Activated naive CD8-positive, alpha-beta T cell treated with anti-CD3 and anti-CD28 coated beads, Interleukin-2, amount 50 U/mL, for 24 hours (primary cell): ENCODE results near the gene COL18A1.
A peak's percentile ranks its signal among the peaks of the same experiment; 100 is the strongest.
"Not testable (repeated sequence)": the region's sequence is repeated elsewhere in the genome, so short reads cannot be mapped to it uniquely, and the experiment has no call there.

Experiments used
- ATAC-seq: fragments of 150-1000 bp; cut with Tn5 transposase; one replicate; pipeline ENCODE4 v1.10.0; 2021
- DNase-seq: peaks from one replicate; pipeline ENCODE4 v3.0.0; 2021
- H3K27ac Mint-ChIP-seq: one replicate; pipeline ENCODE4 v1.8.0; 2021; ENCODE audit warnings: mild to moderate bottlenecking, mixed read lengths
- H3K27me3 Mint-ChIP-seq: one replicate; pipeline ENCODE4 v1.8.0; 2021; ENCODE audit warnings: mixed read lengths
- H3K36me3 Mint-ChIP-seq: one replicate; pipeline ENCODE4 v1.8.0; 2021; ENCODE audit warnings: low read depth, mixed read lengths
- H3K4me1 Mint-ChIP-seq: one replicate; pipeline ENCODE4 v1.8.0; 2021; ENCODE audit warnings: mixed read lengths
- H3K4me3 Mint-ChIP-seq: one replicate; pipeline ENCODE4 v1.8.0; 2021; ENCODE audit warnings: mild to moderate bottlenecking, moderate library complexity, mixed read lengths
- H3K9me3 Mint-ChIP-seq: one replicate; pipeline ENCODE4 v1.8.0; 2021; ENCODE audit warnings: mixed read lengths

Gene COL18A1

DNA sequence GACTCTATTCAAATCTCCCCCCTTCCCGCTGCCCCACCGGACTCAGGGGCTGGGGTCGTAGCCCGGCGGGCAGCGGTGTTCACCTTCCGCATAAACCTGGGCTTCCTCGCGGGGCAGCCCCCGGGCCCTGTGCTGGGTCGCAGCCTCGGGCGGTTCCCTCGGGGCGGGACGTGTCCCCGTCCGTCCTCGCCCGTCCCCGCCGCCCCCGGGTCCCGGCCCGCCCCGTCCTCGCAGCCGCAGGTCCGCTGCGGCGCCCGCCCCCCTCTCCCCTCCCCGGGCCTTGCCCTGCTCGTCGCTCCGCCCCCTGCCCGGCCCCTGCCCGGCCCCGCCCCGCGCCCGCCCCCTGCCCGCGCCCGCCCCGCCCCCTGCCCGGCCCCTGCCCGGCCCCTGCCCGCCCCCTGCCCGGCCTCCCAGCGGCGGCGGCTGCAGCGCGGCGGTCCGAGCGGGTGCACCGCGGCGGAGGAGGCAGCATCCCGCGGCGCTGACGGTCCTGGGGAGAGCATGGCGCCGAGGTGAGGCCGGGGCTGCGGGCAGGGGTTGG is at the start of gene COL18A1:
Gene COL18A1 (plus strand): TSS at position 436 of the 541 bp plus-strand sequence. CDS start 66 bp downstream, at position 502.
- ATAC-seq = peak; percentile 38

DNA sequence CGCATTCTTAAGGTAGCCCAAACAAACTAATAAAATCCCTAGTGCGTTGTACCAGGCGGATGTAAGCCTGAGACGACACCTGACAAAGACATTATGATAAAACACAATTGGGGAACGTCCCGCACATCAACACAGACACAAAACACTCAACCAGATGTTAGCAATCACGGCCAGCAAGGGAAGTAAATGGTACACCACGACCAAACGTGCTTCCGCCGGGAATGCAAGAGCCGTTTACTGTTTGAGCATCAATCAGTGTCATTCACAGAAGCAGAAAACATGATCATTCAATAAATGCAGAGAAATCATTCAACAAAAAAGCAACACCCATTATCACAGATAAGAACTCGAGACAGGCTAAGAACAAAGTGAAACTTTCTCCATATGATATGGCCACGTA is 49.4 kb upstream of the COL18A1 start:
- ATAC-seq = no peak
- Mint-ChIP-seq H3K27ac (no peak overlapping the region), H3K4me3 (no peak overlapping the region), H3K4me1 (peaks cover 10% of the 10 kb centered on the region), H3K36me3 (no peaks in the 10 kb centered on the region), H3K27me3 (peaks cover 15% of the 10 kb centered on the region), H3K9me3 (no peaks in the 10 kb centered on the region)
- DNase-seq = no peak

More for the DNA sequence above, at the start of gene COL18A1:
- Mint-ChIP-seq H3K4me3 (peak within 1 kb of the TSS; percentile 75), H3K9me3 (peaks cover 7% of the 10 kb centered on the region), H3K4me1 (peaks cover 13% of the 10 kb centered on the region), H3K27me3 (peaks cover 58% of the 10 kb centered on the region), H3K27ac (no peak within 1 kb of the TSS), H3K36me3 (peaks cover 5% of the 10 kb centered on the region)
- DNase-seq = peak; percentile 39

DNA sequence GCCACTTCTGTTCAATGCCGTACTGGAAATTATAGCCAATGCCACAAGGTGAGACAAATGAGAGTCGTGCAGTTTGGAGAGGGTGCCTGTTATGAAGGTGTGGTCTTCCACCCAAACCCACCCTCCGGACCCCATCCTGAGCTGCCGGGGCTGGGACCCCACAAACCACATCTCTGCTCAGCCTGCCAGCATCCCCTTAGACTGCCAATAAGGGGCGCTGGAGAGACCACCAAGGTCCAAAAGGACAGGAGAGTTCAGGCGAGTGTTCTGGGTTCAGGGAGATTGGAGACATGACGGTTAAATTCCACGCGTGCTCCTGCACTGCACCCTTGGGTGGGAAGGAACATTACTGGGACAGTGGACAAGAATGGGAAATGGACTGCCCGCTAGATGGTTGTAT is 48.7 kb upstream of the COL18A1 start:
- no peak for DNase-seq
- Mint-ChIP-seq H3K27me3 (peaks cover 15% of the 10 kb centered on the region), H3K27ac (no peak overlapping the region), H3K9me3 (no peaks in the 10 kb centered on the region), H3K36me3 (no peaks in the 10 kb centered on the region), H3K4me1 (peaks cover 8% of the 10 kb centered on the region), H3K4me3 (no peak overlapping the region)
- no peak for ATAC-seq

DNA sequence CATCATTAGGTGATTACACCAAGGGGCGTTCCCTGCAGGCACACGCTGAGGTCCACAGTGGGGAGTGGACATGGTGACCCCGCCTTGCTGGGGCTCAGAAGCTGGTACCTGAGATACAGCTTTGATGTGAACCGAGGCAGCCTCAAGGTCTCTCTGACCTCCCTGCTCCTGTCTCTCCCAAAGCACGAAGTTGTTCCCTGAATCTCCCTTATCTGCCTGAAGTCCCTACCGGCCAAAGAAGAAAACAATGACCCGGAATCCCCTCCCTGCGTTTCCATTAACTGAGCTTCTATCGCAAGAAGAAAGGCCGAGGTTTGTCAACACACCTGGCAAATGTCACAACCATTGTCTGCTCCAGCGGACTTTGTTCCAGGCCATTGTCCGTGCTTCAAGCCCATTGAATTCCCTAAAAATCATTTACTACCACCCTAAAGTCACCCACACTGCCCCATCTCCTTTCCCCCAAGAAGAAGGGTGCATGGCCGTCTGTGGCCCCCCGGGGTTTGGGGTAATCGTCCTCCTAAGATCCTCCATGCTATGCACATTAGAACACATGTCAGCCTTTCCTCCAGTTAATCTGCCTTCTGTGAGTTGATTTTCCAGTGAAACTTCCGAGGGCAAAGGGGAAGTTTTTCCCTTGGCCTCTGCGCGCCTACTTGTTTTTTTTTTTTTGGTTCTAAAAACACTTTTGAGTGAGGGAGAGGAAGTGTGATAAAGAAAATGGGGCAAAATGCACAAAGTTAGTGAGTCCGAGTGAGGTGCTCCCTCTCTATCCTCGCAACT is 48.1 kb upstream of the COL18A1 start:
- Mint-ChIP-seq H3K27me3 (peaks cover 15% of the 10 kb centered on the region), H3K36me3 (no peaks in the 10 kb centered on the region), H3K9me3 (no peaks in the 10 kb centered on the region), H3K4me3 (no peak overlapping the region), H3K27ac (no peak overlapping the region), H3K4me1 (peaks cover 7% of the 10 kb centered on the region)
- DNase-seq (no peak), ATAC-seq (no peak)

DNA sequence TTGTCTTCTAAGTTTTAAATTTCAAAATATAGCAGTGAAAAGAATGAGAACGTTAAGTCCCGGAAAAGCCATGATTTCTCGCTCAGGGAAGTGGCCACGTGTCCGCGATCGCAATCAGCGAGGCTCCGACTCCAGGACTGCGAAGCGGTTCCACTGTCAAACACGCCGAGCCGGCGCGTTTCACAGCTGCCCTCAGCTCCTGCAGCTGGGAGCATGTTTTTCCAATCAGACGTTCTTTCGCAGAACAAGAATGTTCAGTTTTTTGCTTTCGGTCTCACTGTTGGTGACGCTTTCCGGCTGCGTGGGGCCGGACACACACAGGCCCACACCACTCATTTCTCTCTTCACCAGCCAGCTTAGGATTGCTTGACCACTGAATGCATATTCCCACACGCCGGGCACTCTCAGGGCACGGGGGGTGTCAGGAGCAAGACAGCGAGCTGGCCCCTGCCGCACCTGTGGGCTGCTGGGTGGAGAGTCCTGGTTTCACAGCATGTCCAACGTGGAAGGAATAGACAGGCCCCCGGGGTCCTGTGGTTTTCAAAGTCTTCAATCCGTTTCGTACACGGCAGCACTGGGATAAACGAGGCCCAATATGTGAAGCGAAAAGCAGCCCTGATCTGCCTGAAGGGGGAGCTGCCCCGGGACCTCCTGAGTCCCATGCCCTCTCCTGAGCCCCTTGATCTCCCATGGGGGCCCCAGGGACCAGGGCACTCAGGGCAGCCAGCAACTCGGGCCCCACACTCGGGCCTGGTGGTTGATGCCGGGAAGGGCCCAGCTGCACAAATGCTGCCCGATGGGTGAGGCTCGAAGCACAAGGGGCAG is 47.3 kb upstream of the COL18A1 start:
- H3K36me3 Mint-ChIP-seq = no peaks in the 10 kb centered on the region
- no peaks in the 10 kb centered on the region for H3K9me3 Mint-ChIP-seq
- DNase-seq = no peak
- H3K4me1 Mint-ChIP-seq = peaks cover 6% of the 10 kb centered on the region
- no peak overlapping the region for H3K27ac Mint-ChIP-seq
- ATAC-seq = no peak
- H3K4me3 Mint-ChIP-seq = no peak overlapping the region
- peaks cover 15% of the 10 kb centered on the region for H3K27me3 Mint-ChIP-seq

DNA sequence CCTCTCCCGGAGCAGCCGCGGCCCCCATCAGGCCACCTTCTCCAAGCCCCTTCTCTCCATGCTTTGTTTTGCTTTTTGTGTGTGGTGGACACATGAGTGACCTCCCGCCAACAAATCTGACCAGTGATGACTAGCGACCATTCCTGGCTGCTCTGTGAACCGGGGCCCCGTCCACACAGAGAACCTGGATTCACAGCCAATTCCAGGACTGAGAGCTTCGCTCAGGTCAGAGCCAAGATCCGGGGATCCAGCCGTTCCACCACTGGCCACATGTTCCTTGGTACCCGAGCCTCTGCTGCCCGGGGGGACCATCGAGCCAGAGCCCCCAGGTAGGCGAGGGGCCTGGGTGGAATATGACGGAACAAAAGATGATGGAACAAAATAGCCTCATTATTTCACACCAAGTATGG is 46.7 kb upstream of the COL18A1 start:
- H3K4me1 Mint-ChIP-seq = peaks cover 6% of the 10 kb centered on the region
- H3K36me3 Mint-ChIP-seq = no peaks in the 10 kb centered on the region
- ATAC-seq (no peak), DNase-seq (no peak)
- H3K27me3 Mint-ChIP-seq = peaks cover 15% of the 10 kb centered on the region
- H3K4me3 Mint-ChIP-seq = no peak overlapping the region
- no peaks in the 10 kb centered on the region for H3K9me3 Mint-ChIP-seq
- H3K27ac Mint-ChIP-seq = no peak overlapping the region

DNA sequence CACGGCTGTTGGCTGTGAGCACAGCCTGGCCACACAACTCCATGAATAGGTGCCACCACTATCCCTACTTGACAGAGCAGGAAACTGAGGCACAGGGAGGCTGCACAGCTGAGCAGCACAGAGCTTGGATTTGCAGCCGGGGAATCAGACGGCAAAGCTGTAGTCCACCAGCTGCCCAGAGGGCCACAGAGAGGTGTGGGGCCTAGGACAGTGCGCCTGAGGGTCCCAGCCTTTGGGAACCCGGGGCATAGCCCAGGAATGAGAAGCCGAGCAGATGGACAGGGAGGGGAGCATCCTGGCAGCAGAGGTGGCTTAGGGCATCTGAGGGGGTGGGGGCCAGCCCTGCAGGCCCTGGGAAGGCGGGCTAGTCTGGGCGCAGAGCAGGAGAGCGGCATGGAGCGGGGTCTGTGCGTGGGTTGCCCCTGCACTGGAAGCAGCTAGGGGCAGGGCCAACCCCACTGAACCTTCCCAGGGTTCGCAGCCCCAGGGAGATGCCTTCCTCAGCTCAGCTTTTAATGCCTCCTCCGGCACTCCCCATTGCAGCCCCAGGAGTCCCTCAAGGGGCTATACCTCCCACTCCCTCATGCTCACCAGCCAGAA is 46.2 kb upstream of the COL18A1 start:
- Mint-ChIP-seq H3K9me3 (no peaks in the 10 kb centered on the region), H3K27ac (no peak overlapping the region), H3K27me3 (peaks cover 14% of the 10 kb centered on the region), H3K36me3 (no peaks in the 10 kb centered on the region), H3K4me1 (peaks cover 6% of the 10 kb centered on the region), H3K4me3 (no peak overlapping the region)
- no peak for DNase-seq
- no peak for ATAC-seq

DNA sequence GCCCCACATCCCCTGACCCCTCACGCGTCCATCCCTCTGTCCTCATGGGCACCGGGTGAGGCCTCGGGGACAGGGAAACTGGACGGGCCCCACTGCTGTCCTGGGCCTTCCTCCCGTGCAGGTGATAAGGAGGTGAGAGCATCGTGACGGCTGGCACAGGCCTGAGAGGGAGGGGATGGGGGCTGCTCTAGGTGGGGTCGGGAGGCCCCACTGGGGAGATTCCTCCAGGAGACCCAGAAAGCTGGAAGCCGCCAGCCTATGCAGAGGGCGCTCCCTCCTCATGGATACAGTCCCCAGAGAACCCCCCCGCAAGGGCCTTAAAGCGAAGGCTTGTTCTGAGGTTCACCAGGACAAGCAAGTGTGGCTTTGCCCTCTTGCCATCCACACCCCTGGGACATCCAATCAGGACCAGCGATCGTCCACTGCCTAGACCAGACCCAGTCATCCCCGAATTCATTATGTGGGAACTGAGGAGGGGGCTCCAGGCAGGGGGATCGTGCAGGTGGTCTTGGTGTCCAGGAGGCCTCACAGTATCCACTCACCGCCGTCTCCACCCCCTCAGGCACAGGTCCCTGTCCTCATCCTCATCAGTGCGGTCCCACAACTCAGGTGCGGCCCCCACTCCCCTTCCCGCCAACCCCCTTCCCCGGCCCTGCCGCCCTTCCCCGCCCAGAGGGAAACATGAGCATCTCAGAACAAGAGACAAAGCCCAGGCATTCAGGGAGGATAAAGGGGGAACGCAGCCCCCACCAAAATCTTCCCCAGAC is 45.3 kb upstream of the COL18A1 start:
- H3K4me3 Mint-ChIP-seq = no peak overlapping the region
- DNase-seq (no peak), ATAC-seq (no peak)
- peaks cover 19% of the 10 kb centered on the region for H3K27me3 Mint-ChIP-seq
- no peaks in the 10 kb centered on the region for H3K36me3 Mint-ChIP-seq
- H3K27ac Mint-ChIP-seq = no peak overlapping the region
- H3K9me3 Mint-ChIP-seq = no peaks in the 10 kb centered on the region
- peaks cover 13% of the 10 kb centered on the region for H3K4me1 Mint-ChIP-seq

DNA sequence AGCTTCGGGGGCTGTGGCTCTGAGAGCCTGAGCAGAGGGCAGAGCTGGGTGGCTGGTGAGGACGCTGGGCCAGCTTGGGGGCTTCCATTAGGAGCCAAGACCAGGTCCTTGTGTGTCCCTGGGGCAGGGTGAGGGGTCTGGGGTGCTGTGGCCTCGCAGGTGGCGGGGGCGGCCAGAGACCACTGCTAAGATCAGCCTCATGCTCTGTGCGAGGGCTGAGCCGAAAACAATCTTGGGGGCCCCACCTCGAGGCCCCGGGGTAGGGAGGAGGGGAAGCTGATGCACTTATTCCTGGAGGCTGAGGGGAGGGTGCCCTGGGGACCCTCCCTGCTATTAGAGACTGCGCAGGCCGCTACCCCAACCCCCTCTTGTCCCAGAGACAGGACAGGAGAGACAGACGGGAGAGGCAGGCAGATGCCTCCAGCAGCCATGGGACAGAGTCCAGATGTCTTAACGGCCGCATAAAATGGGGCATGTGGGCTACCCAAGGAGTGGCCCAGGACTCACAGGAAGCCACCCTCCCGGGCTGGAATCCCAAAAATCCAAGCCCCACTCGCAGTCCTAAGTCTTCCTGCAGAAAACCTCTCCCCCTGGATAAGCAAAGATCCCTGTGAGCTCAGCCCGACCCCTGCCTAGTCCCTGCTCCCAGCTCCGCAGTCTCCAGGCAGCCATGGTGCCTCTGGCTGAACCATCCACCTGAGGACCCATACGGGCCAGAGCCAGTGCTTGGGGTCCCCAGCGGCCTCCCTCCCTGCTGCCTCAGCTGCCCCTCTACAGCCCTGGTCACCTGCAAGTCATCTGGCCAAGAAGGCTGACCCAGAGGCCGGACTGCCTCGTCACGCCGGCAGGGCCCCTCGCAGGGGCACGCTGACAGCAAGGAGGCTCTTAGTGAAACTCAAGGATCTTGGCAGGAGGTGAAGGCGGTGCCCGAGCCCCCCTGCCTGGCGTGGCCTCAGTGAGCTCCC is 43.6 kb upstream of the COL18A1 start:
- Mint-ChIP-seq H3K4me1 (peaks cover 7% of the 10 kb centered on the region), H3K27ac (no peak overlapping the region), H3K27me3 (peaks cover 10% of the 10 kb centered on the region), H3K36me3 (no peaks in the 10 kb centered on the region), H3K4me3 (no peak overlapping the region), H3K9me3 (no peaks in the 10 kb centered on the region)
- DNase-seq (no peak), ATAC-seq (no peak)

DNA sequence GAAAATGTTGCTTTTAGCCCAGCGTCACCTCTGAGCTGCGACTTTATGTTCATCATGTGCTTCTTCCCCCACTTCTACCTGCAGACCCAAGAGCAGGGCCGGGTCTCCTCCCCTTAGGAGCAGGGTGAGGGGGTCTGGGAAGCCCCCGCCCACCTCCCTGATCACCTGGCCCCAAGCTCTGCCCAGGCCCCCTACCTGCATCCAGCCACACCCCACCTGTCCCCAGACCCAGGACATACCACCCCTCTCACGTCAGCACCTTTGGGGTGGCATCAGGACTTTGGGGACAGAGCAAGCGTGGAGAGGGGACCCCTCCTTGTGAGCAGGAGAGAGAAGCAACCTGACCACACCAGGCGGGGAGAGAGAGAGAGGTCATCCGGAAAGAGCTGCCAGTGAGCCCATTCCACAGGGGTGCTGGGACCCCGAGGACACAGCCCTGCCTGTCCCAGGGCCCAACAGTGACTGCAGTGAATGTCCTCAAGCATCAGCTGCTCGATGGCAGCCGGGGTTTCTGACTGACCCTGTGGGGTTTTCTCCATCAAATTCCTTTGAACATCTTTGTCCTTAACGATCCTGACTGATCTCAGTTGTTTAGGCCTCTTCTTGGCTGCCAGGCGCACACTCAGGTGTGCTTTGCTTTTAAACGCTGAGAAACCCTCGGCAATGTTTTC is 42.8 kb upstream of the COL18A1 start:
- Mint-ChIP-seq H3K27ac (no peak overlapping the region), H3K4me3 (no peak overlapping the region), H3K9me3 (no peaks in the 10 kb centered on the region), H3K27me3 (peaks cover 7% of the 10 kb centered on the region), H3K36me3 (no peaks in the 10 kb centered on the region), H3K4me1 (peaks cover 7% of the 10 kb centered on the region)
- DNase-seq (no peak), ATAC-seq (no peak)

DNA sequence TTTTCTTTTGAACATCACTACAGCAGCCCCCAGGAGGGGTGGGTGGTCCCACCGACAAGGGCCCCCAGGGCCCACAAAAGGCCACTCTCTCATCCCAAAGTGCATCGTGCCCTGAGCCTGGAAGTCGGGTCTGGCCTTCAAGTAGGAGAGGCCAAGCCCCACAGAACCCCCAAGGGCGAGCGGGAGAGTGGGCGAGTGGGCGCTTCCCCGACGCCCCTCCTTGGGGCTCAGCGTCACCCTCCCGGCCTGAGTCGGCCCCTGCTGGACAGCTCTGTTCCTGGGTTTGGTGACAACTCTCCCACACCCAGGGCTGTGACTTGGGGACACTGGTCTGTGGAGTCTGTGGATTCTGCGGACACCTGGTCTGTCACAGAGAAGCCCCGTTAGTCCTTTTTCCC is 42.2 kb upstream of the COL18A1 start:
- H3K9me3 Mint-ChIP-seq = no peaks in the 10 kb centered on the region
- peaks cover 7% of the 10 kb centered on the region for H3K4me1 Mint-ChIP-seq
- no peaks in the 10 kb centered on the region for H3K36me3 Mint-ChIP-seq
- no peak overlapping the region for H3K4me3 Mint-ChIP-seq
- ATAC-seq = no peak
- no peak overlapping the region for H3K27ac Mint-ChIP-seq
- DNase-seq = no peak
- H3K27me3 Mint-ChIP-seq = peaks cover 10% of the 10 kb centered on the region

DNA sequence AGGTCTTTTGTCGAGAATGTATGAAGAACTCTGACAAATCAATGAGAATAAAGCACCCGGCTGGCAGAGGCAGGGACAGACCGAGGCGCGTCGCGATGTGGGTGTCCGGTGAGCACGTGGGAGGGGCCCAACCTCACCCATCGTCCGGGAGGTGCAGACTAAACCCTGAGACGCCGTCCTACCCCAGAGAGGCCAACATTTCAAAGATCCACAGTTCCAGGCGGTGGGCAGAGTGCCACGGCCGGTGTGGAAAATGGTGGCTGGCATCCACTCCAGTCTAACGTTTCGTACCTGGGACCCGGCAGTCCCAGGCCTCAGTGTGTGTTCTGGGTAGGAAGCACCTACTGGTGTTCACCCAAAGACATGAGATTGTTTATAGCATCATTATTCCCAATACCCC is 41.7 kb upstream of the COL18A1 start:
- not testable (repeated sequence) for H3K4me1 Mint-ChIP-seq, H3K36me3 Mint-ChIP-seq, H3K27ac Mint-ChIP-seq, H3K4me3 Mint-ChIP-seq, ATAC-seq, DNase-seq, H3K9me3 Mint-ChIP-seq
- peaks cover 11% of the 10 kb centered on the region for H3K27me3 Mint-ChIP-seq
